AG20443 (cell line): Measurements from ENCODE around the gene NT5C1A.

Experiments used
- DNase-seq: peaks from one replicate; pipeline ENCODE4 v3.0.0; 2012; ENCODE audit warnings: low spot score, mixed read lengths

The NT5C1A gene

GRCh38 chr1:39637361-39637760 lies 34.5 kb downstream of the NT5C1A start:
- no peak for DNase-seq

DNA sequence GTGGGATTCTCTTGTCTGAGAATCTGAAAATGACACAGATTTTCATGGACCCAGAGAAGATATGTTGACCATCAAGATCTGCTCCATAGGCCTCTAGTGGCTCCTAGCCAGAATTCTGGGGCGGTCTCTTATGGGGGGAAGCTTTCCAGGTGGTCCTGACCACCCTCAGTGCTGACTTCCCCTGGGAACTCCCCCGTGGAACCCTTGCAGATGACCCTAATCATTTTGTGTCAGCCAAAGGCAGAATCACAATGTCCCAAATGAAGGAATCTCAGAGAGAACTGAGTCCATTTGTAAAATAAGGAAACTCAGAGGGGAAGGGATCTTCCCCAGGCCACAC lies 36.1 kb downstream of the NT5C1A start:
- DNase-seq: no peak

DNA sequence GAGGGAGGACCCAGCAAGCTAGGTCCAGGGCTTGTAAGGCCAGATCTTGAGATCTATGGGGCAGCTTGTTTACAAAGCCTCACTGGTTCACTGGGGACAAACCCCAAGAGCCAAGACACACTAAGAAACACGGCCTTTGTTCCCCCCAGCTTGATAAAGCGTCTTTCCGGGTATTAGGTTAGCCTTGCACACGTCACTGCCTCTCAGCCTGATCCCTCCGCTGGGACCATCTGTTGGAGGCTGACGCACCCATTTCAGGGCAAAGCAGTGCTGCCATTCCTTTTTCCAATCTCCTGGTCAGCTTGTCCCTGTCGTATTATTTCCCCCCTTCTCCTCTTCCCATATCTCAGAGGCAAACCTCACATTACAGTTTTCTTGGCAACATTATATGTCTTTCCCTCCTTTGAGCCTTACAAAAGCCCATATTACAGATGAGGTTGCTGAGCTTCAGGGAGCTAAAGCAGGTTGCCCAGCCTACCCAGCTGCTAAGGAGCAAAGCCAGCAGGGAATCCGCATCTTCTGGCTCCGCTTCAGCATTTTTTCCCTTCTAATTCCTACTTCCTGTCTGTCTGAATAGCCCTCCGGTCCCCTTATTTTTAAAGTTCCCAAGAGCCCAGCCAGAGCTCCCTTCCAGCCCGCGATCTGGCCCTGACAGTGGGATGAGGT lies 36.6 kb downstream of the NT5C1A start:
- DNase-seq: no peak

GRCh38 chr1:39633422-39633821 lies 38.5 kb downstream of the NT5C1A start:
- DNase-seq: no peak

DNA sequence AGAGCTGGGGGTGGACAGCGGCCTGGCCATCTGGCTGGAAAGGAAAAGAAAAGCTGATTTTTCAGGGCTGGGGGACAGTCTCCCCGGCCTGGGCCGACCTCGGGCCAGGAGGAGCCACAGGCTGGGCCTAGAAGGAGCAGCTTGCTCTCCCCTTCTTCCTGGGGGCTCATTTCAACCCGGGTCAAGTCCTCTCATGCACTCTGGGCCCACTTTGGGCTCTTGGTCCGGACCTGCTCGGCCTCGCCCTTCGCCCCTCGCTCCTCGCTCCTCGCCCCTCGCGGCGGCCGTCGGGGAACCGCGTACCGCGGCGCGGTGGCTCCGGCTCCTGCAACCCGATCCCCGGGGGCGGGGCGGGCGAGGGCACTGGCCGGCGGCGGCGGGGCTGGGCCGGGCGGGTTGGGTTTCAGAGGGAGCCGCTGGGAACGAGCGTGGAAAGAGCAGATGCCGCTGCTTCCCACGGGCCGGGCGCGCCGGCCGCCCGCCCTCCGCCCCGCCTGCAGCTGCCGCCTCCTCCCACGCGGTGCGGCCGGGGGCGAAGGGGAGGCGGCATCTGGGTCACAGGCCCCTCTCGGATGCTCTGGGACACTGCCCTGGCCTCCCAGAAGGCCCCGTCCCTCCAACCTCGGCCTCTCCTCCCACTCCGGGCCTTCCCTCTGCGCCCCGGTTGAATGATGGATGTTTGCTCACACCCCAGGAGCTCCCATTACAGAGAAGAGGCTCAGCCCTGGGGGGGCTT lies 39.1 kb downstream of the NT5C1A start:
- peak; percentile 94 for DNase-seq

DNA sequence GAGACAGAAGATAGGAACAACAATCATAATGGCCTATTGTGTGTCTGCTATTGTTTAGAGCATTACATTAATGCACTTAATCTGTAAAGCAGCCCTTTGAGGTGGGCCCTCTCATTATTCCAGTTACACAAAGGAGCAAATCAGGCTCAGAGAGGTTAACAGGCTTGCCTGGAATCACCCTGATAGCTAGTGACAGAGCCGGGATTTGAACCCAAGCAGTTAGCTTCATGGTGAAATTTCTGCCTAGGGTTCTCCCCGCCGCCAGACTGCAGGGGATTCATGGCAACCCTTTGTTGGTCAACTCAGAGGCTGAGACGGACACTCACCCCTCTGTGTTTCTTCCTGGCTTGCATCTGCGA lies 39.6 kb downstream of the NT5C1A start:
- DNase-seq: no peak

- no peak for DNase-seq
These were observed 40.3 kb downstream of the NT5C1A start for GRCh38 chr1:39631361-39632322.

DNA sequence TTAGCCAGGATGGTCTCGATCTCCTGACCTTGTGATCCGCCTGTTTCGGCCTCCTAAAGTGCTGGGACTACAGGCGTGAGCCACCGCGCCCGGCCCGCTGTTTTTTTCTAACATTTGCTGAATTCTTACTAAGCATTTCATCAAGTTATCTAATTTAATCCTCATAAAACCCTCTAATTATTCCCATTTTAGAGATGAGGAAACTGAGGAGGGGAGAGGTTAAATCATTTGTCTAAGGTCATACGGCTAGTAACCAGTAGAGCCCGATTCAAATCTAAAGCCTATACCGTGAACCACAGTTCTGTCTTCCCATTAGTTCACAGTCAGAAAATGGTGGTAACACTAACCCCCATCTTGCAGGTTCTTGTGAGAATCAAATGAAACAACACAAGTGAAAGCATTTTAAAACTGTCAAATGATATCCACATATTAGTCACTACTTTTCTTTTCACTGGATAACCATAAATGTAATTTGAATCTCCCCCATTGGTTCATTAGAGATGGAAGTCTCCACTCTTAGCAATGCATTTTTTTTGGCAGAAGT lies 43.0 kb downstream of the NT5C1A start:
- no peak for DNase-seq

DNA sequence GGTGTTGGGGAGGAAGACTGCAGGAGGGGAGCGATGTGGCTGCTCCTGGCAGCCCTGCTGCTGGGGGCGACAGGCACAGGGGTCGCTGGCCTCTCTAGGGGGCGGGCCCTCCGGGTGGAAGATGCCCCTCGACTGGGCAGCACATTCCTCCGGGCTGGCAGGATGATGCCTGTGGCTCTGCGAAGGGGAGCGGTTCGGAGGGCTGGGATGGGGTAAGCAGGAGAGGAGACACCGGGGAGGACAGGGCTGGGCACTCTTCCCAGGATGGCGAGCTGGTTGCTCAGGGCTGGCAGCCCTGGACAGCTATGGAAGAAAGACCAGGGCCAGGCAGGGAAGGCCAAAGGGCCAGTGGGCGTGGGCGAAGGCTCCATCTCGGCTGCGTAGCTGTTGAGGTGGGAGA lies 45.3 kb downstream of the NT5C1A start:
- no peak for DNase-seq

DNA sequence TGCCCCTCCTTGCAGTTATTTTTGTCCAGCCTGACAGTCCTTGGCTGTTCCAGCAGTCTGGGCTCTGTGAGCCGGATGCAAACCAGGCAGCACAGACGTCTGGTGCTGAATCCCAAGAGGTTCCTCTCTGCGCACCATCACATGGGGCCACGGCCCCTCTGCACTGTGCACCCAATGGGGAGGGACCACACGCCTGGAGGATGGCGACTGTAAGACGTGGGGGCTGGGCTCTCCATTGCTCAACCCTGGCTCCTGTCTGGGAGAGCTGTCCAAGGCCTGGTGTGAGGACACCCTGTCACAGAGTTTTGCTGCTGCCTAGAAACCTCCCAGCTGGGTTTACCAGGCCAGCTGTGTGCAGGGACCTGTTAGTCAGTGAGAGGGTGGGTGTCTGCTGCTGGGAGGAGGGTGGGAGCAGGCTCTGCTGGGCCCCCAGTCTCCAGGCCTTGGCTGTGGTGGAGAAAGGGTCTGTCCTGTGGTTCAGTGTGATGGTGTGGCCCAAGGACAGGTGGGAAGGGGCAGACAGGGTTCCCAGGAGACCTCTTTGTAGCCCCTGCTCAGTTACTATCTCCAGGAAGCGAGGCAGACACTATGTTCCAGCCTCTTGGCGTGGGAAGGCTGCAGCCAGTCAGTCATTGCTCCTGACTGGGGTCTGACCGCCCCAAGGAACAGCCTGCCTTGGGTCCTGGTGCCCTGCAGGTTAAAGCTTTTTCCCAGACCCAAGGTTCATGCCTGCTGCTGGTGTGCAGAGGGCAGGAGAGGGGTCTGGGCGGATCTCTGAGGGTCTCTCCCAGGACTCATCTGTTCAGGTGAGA lies 46.2 kb downstream of the NT5C1A start:
- peak; percentile 76 for DNase-seq

GRCh38 chr1:39625009-39625408 lies 46.9 kb downstream of the NT5C1A start:
- DNase-seq: no peak

- no peak for DNase-seq
These were observed 48.9 kb downstream of the NT5C1A start for GRCh38 chr1:39623053-39623452.

DNA sequence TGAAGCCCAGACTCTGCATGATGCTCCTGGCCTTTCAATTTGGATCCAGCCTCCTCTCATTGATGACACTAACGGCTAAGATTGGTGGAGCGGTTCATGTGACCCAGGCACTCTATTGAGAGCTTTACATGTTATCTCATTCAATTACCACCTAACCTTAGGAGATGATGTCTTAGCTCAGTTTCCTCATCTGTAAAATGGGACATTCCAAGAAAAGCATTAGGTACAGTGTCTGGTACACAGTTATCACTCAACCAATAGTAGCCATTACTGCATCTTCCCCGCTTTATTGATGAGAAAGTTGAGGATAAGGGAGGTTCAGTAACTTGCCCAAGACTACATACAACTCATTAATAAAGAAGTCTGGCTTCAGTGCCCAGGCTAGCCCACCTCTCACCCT lies 49.5 kb downstream of the NT5C1A start:
- DNase-seq: peak; percentile 3

DNA sequence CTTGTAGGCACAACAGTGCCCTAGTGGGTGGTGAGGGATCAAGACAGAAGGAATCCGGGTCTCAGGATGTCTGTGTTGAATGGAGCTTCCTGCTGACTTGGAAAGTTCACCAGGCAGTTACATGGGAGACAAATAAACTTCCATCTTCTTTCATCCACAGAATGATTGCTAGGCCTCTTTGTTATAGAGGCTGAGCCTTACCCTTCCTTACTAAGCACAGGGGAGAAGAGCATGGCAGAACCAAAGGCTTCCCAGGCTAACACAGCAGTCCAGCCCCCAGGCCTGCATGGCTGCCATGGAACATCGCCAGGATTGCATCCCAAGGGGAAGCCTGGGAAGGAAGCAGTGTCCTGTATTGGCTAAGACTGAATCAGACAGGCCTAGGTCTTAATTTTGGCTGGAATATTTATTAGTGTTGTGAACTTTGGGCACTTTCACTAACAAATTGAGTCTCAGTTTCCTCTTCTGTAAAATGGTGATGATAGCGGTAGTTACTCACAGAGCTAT lies 51.2 kb downstream of the NT5C1A start:
- DNase-seq: peak; percentile 4

- DNase-seq: no peak
These were observed 54.3 kb downstream of the NT5C1A start for GRCh38 chr1:39617488-39618049.

DNA sequence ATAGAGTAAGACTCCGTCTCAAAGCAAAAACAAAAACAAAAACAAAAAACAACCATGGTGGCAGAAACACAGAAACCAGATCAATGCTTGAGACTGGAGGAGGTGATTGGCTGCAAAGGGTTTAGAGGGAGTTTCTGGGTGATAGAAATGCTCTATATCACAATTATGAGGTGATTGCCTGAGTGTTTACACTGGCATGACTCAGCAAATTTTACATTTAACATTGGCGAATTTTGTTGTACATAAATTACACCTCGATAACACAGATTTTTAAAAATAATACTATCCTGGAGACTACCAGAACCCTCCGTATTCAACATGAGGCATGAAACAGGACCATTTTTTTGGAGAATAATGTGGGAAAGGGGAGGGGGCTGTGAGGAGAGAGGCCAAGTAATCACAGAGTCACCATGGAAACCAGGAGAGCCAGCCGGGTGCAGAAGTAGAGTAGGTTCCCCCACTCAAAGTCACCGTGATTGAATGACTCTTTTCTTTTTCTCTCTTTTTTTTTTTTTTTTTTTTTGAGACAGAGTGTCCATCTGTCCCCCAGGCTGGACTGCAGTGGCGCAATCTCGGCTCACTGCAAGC lies 56.7 kb downstream of the NT5C1A start:
- no peak for DNase-seq

DNA sequence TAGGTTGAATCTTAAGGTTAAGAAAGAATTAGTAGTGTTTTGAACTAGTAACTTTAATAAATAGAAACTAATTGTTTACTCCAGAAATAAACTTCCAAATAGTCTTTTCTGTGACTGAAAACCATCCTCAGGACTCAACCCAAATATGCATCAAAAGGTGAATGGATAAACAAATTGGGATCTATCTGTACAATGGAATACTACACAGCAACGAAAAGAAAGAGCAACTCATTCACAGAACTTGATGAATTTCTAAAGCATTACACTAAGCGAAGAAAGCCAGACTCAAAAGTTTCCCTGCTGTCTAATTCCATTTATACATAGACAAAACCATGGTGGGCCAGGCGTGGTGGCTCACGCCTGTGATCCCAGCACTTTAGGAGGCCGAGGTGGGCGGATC lies 57.4 kb downstream of the NT5C1A start:
- DNase-seq: no peak

- no peak for DNase-seq
These were observed 58.7 kb downstream of the NT5C1A start for GRCh38 chr1:39613250-39613649.

- peak; percentile 84 for DNase-seq
These were observed 62.1 kb downstream of the NT5C1A start for GRCh38 chr1:39609618-39610331.
